HepG2 (cell line): ENCODE results near the gene USH2A. TPM values are rescaled to one million over a fixed set of nuclear protein-coding genes. Genes with fewer than 3 reads are reported as not detected.

ENCODE experiments used
- ATAC-seq: fragments of 200-7000 bp; cut with Tn5 transposase; 3 replicates; pipeline ENCODE4 v1.9.1; 2020; ENCODE audit warnings: mild to moderate bottlenecking, moderate library complexity
- BruUV-seq: library from RNA; stranded (reverse); fragments of 400-500 nt; replicated peaks from 2 replicates; lab custom pipeline; 2021; lab: Mats Ljungman, UMichigan
- CTCF ChIA-PET: fragments of 300-600 bp; formaldehyde crosslinking; extraction: SDS; loops from one replicate; lab custom pipeline; 2021; ENCODE audit warnings: low total read pairs, inconsistent platforms, low intra/inter-chr PET ratio; lab: Yijun Ruan, JAX
- POLR2A ChIA-PET: fragments of 350-600 bp; sonication (Branson Sonifier 250); formaldehyde crosslinking; loops from one replicate; lab custom pipeline; 2020; ENCODE audit warnings: antibody characterized with exemption, inconsistent platforms; lab: Yijun Ruan, JAX
- DNase-seq: peaks from one replicate; pipeline ENCODE4 v3.0.0-alpha.2; 2015; ENCODE audit warnings: low spot score
- FAIRE-seq: peaks from 3 replicates; lab custom pipeline; 2011; peaks lifted over from hg19 to GRCh38; lab: Jason Lieb, UNC
- H2AFZ ChIP-seq: one replicate; pipeline ENCODE4 v1.6.1; 2011; ENCODE audit warnings: low read length, inconsistent platforms
- H3K27ac ChIP-seq: fragments of 300-600 bp; 3 replicates; pipeline ENCODE4 v1.8.0; 2011; ENCODE audit warnings: mixed run types, mild to moderate bottlenecking, mixed read lengths, low read length, inconsistent platforms; ENCODE audit not compliant: insufficient read depth; ENCODE audit errors: extremely low read length
- H3K27me3 ChIP-seq, 2 experiments: fragments of 200-600 bp in 1 of 2; 2 replicates in 1 of 2; 3 replicates in 1 of 2; pipeline versions ENCODE4 v1.6.0 to v1.8.0; 2011; ENCODE audit warnings: low read length in 2 of 2, mild to moderate bottlenecking in 2 of 2, moderate library complexity in 2 of 2, inconsistent platforms in 1 of 2; ENCODE audit not compliant: insufficient read depth in 2 of 2, control insufficient read depth in 1 of 2
- H3K36me3 ChIP-seq, 2 experiments: fragments of 200-600 bp in 1 of 2; replicated peaks in 1 of 2; 2 replicates in 1 of 2; 3 replicates in 1 of 2; pipeline versions ENCODE4 v1.5.1 to v1.8.0; 2011; ENCODE audit warnings: low read length in 2 of 2, inconsistent platforms in 1 of 2; ENCODE audit not compliant: insufficient read depth in 2 of 2, control insufficient read depth in 1 of 2
- H3K4me1 ChIP-seq: 2 replicates; pipeline ENCODE4 v1.5.1; 2012; ENCODE audit warnings: low read length, inconsistent platforms; ENCODE audit not compliant: insufficient read depth
- H3K4me2 ChIP-seq: 2 replicates; pipeline ENCODE4 v1.6.0; 2011; ENCODE audit warnings: low read depth, low read length, inconsistent platforms
- H3K4me3 ChIP-seq, 3 experiments: fragments of 200-600 bp in 1 of 3; sonication (generic), shearing (Covaris generic) in 1 of 3; replicated peaks in 1 of 3; 2 replicates each; pipeline ENCODE4 v1.5.1; 2011 to 2016; ENCODE audit warnings: low read length in 3 of 3, inconsistent platforms in 2 of 3, low read depth in 2 of 3, mild to moderate bottlenecking in 2 of 3, control low read depth in 1 of 3, mixed read lengths in 1 of 3; ENCODE audit not compliant: insufficient read depth in 1 of 3
- H3K79me2 ChIP-seq: one replicate; pipeline ENCODE4 v1.6.1; 2011; ENCODE audit warnings: low read length, inconsistent platforms; ENCODE audit not compliant: insufficient read depth
- H3K9ac ChIP-seq: 2 replicates; pipeline ENCODE4 v1.6.0; 2011; ENCODE audit warnings: mild to moderate bottlenecking, low read depth, low read length, inconsistent platforms; ENCODE audit not compliant: insufficient read depth
- H3K9me3 ChIP-seq: 2 replicates; pipeline ENCODE4 v1.5.1; 2012; ENCODE audit warnings: mild to moderate bottlenecking, low read length
- H4K20me1 ChIP-seq: 2 replicates; pipeline ENCODE4 v1.6.0; 2011; ENCODE audit warnings: inconsistent platforms, mild to moderate bottlenecking, low read length, moderate library complexity; ENCODE audit not compliant: insufficient read depth
- ASH2L ChIP-seq: fragments of 300-600, 200-600 bp; sonication (generic); IDR thresholded peaks from 2 replicates; pipeline ENCODE4 v1.7.0; 2017; ENCODE audit warnings: low read depth, mild to moderate bottlenecking, moderate library complexity, mixed read lengths, low read length; ENCODE audit not compliant: insufficient read length
- HMGA1 ChIP-seq: sonication (generic); formaldehyde crosslinking; conservative IDR thresholded peaks from 2 replicates; pipeline ENCODE4 v1.4.0; 2020; ENCODE audit warnings: missing genetic modification reagents
- NFAT5 ChIP-seq: sonication (generic); formaldehyde crosslinking; IDR thresholded peaks from 2 replicates; pipeline ENCODE4 v1.4.0; 2020; ENCODE audit warnings: missing genetic modification reagents
- NKX3-1 ChIP-seq: sonication (generic); formaldehyde crosslinking; IDR thresholded peaks from 2 replicates; pipeline ENCODE4 v1.5.0; 2020; ENCODE audit warnings: missing genetic modification reagents
- TFAP4 ChIP-seq: sonication (generic); IDR thresholded peaks from 2 replicates; pipeline ENCODE4 v1.6.1; 2016; ENCODE audit warnings: low read depth, borderline replicate concordance
- ZFP36L1 ChIP-seq: sonication (generic); formaldehyde crosslinking; IDR thresholded peaks from 2 replicates; pipeline ENCODE4 v1.8.0; 2022; ENCODE audit warnings: mild to moderate bottlenecking, missing genetic modification reagents, moderate library complexity
- ZNF253 ChIP-seq: sonication (generic); formaldehyde crosslinking; IDR thresholded peaks from 2 replicates; pipeline ENCODE4 v1.8.0; 2022; ENCODE audit warnings: mild to moderate bottlenecking, missing genetic modification reagents, borderline replicate concordance
- ZNF263 ChIP-seq: sonication (generic); formaldehyde crosslinking; IDR thresholded peaks from 2 replicates; pipeline ENCODE4 v1.4.0; 2020; ENCODE audit warnings: missing genetic modification reagents
- ZNF496 ChIP-seq: sonication (generic); formaldehyde crosslinking; IDR thresholded peaks from 2 replicates; pipeline ENCODE4 v1.8.1; 2023; ENCODE audit warnings: mild to moderate bottlenecking, moderate library complexity, missing genetic modification reagents; ENCODE audit not compliant: insufficient replicate concordance
- ZNF614 ChIP-seq: IDR thresholded peaks from 2 replicates; pipeline ENCODE4 v1.6.1; 2018; ENCODE audit warnings: missing biosample characterization, missing genetic modification reagents, inconsistent platforms, borderline replicate concordance
- in situ Hi-C: cut with HindIII; loops from 2 replicates; pipeline ENCODE4 v1.10.0; 2017; ENCODE audit warnings: low pct_unique_long_range_greater_than_20kb; ENCODE audit not compliant: extremely low pct_ligation_motif_present
- intact Hi-C: fragments of 100-400 bp; cut with micrococcal nuclease; formaldehyde crosslinking; loops from one replicate; pipeline ENCODE4 v1.10.0; 2022; ENCODE audit not compliant: unreplicated experiment
- polyA plus RNA-seq, 8 experiments: library from polyadenylated mRNA; depleted of rRNA in 3 of 8; stranded (reverse) in 7 of 8; unstranded in 1 of 8; fragments of >200 nt; fragmentation: Illumina TruSeq in 4 of 8; extraction: Trizol in 4 of 8; gene quantifications; 2 replicates each; pipeline versions ENCODE4 v1.2.1 to v1.2.3, GENCODE V29; 2011 to 2016; ENCODE audit warnings: low read depth in 4 of 8, missing spikeins in 1 of 8, mixed read lengths in 1 of 8; ENCODE audit not compliant: insufficient read depth in 1 of 8
- total RNA-seq, 5 experiments: library from RNA; depleted of rRNA; stranded (reverse); fragments of >200 nt; fragmentation: Illumina TruSeq; extraction: Trizol; gene quantifications; 2 replicates each; pipeline ENCODE4 v1.2.3, GENCODE V29; 2016; ENCODE audit warnings: low read depth in 1 of 5

USH2A gene
- total and polyA plus RNA-seq, 2 of the 13 experiments (the other 11 are each of a cell fraction or from before 2014, with no cell fraction given), result 0.02 TPM; not detected in 1

DNA sequence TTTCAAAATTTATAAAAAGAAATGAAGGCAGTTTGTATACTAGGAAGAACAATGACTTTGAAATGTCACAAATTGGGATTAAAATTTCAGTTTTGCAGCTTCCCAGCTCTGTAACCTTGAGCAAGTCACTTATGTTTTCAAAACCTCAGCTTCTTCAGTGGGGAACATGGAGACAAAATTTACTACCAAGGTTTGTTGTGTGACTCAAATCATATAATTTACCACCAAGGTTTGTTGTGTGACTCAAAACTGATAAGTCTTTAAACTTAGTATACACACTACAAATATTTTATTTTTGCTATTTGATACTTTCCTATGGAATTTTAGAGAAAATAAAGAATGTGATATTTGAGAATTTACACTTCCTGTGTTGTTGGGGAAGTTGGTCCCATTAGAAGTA lies 636.3 kb downstream of the USH2A start:
- DNase-seq (no peak), FAIRE-seq (no peak), ATAC-seq (no peak)
- Histone ChIP-seq H2AFZ (no peak overlapping the region), H3K4me2 (no peak overlapping the region), H3K4me1 (no peaks in the 10 kb centered on the region), H3K27me3 (no peaks in the 10 kb centered on the region), H3K79me2 (no peaks in the 10 kb centered on the region), H4K20me1 (no peaks in the 10 kb centered on the region), H3K9ac (no peak overlapping the region), H3K27ac (no peak overlapping the region), H3K9me3 (no peaks in the 10 kb centered on the region), H3K4me3 (no peak overlapping the region), H3K36me3 (no peaks in the 10 kb centered on the region)
- TF ChIP-seq TFAP4 (no peak), ZNF263 (CRISPR knock-in tag) (no peak), ZNF496 (CRISPR knock-in tag) (no peak), NKX3-1 (CRISPR knock-in tag) (no peak), ASH2L (no peak), ZFP36L1 (CRISPR knock-in tag) (no peak), ZNF253 (CRISPR knock-in tag) (no peak), ZNF614 (no peak), NFAT5 (CRISPR knock-in tag) (no peak), HMGA1 (CRISPR knock-in tag) (no peak)
- no TSS peak for BruUV-seq
- ChIA-PET CTCF (no interaction called here), POLR2A (no interaction called here)
- intact Hi-C loops, result no loop called here
- in situ Hi-C loops, result no loop called here
